ENCODE results near the gene SLC35E3. TPM values are rescaled to one million over a fixed set of nuclear protein-coding genes. Genes with fewer than 3 reads are reported as not detected.

The SLC35E3 gene
- total RNA-seq, 1 experiment from 2014 or later, result 4.9 TPM

- TF ChIP-seq ELF1 (IDR thresholded peaks at IDR 0.05; ENCODE audit: borderline replicate concordance, low read depth), result no peak; the same call in 1 of the 2 replicates
- TF ChIP-seq YY1 (IDR thresholded peaks at IDR 0.05; ENCODE audit: extremely low read depth, insufficient replicate concordance, low read depth, low read length), result no peak
- no peak for TF ChIP-seq ZBTB33 (IDR thresholded peaks at IDR 0.05; ENCODE audit: extremely low read depth, insufficient replicate concordance, low read length)
- TF ChIP-seq EGR1 (IDR thresholded peaks at IDR 0.05; ENCODE audit: low read depth), result 0 out of 2 replicates have a peak, but pooled peaks have one; percentile 7
- no peak for TF ChIP-seq REST (IDR thresholded peaks at IDR 0.05; ENCODE audit: low read depth)
- no peak; the same call in 1 of the 2 replicates for TF ChIP-seq CEBPB (IDR thresholded peaks at IDR 0.05; ENCODE audit: low read depth)
- no peak for TF ChIP-seq ZNF274 (IDR thresholded peaks at IDR 0.05; ENCODE audit: low read depth, low read length)
Observed at GRCh38 chr12:68808388-68809189, 62.6 kb downstream of the SLC35E3 start (continued).

Data from HCT116 (cell line).